ENCODE results near the gene RPL21.

- no peak for TF ChIP-seq EZH2 (IDR thresholded peaks at IDR 0.05; ENCODE audit: borderline replicate concordance)
- no peak for TF ChIP-seq CTCF (IDR thresholded peaks at IDR 0.05; ENCODE audit: poor library complexity)
- no peak for TF ChIP-seq EZH2phosphoT487 (IDR thresholded peaks at IDR 0.05; ENCODE audit: low read depth, severe bottlenecking, unreplicated experiment)
Observed at GRCh38 chr13:27273658-27274425, 22.5 kb downstream of the RPL21 start.
